Spleen (tissue), 11 donors: ENCODE measurements around the gene EFHD2. TPM values are rescaled to one million over a fixed set of nuclear protein-coding genes. Genes with fewer than 3 reads are reported as not detected.

Experiments
- DNase-seq: peaks from one replicate; pipeline ENCODE4 v3.0.0-alpha.2; 2020
- H3K27ac ChIP-seq, 8 donors: fragments of 200-600 bp; sonication (generic) in 7 of 8; 1 replicate in 4 of 8; 2 replicates in 4 of 8; pipeline versions ENCODE4 v1.5.0 to v1.8.0; 2016 to 2021; ENCODE audit warnings: inconsistent platforms in 4 of 8, mild to moderate bottlenecking in 4 of 8, moderate library complexity in 1 of 8
- H3K27me3 ChIP-seq, 7 donors: fragments of 200-600 bp; sonication (generic) in 6 of 7; replicated peaks in 1 of 7; 1 replicate in 4 of 7; 2 replicates in 3 of 7; pipeline versions ENCODE4 v1.5.0 to v1.8.0; 2016 to 2021; ENCODE audit warnings: inconsistent platforms in 3 of 7, mild to moderate bottlenecking in 1 of 7
- H3K36me3 ChIP-seq, 6 donors: fragments of 200-600 bp; sonication (generic) in 5 of 6; 1 replicate in 4 of 6; 2 replicates in 2 of 6; pipeline versions ENCODE4 v1.5.0 to v1.8.0; 2016 to 2021; ENCODE audit warnings: inconsistent platforms in 2 of 6
- H3K4me1 ChIP-seq, 6 donors: fragments of 200-600 bp; sonication (generic) in 5 of 6; 1 replicate in 3 of 6; 2 replicates in 3 of 6; pipeline versions ENCODE4 v1.5.0 to v1.8.0; 2016 to 2021; ENCODE audit warnings: inconsistent platforms in 3 of 6
- H3K4me3 ChIP-seq, 8 donors: fragments of 200-600 bp; sonication (generic) in 7 of 8; 1 replicate in 4 of 8; 2 replicates in 4 of 8; pipeline versions ENCODE4 v1.5.0 to v1.8.0; 2016 to 2021; ENCODE audit warnings: inconsistent platforms in 4 of 8, mild to moderate bottlenecking in 4 of 8, moderate library complexity in 2 of 8
- H3K9me3 ChIP-seq, 8 donors: fragments of 200-600 bp; sonication (generic) in 7 of 8; 1 replicate in 4 of 8; 2 replicates in 4 of 8; pipeline versions ENCODE4 v1.5.0 to v1.8.0; 2016 to 2021; ENCODE audit warnings: inconsistent platforms in 4 of 8
- POLR2A ChIP-seq, 3 donors: fragments of 450-650 bp; IDR thresholded peaks; one replicate each; pipeline ENCODE4 v1.5.1; 2017; ENCODE audit warnings: antibody characterized with exemption in 3 of 3, mild to moderate bottlenecking in 1 of 3
- POLR2AphosphoS5 ChIP-seq, 3 donors: sonication (generic); formaldehyde crosslinking; IDR thresholded peaks; one replicate each; pipeline ENCODE4 v1.5.1; 2017; ENCODE audit warnings: antibody characterized with exemption in 3 of 3
- WGBS, 5 donors: extraction: QIAGEN DNeasy Blood & Tissue Kit in 3 of 5; methylation state at CpG; one replicate each; pipeline versions ENCODE4 v1.1.5 to v1.1.7; 2013 to 2018; 5-methylcytosine and 5-hydroxymethylcytosine counted together
- intact Hi-C: fragments of 100-400 bp; cut with DNase I; formaldehyde crosslinking; loops from one replicate; pipeline ENCODE4 v1.15.0; 2023; ENCODE audit warnings: low total_unique reads
- polyA plus RNA-seq, 3 donors: library from polyadenylated mRNA; stranded (reverse); fragments of 200-250 nt; gene quantifications; one replicate each; pipeline ENCODE4 v1.2.1, GENCODE V29; 2013
- total RNA-seq, 7 donors: library from RNA; depleted of rRNA in 3 of 7; stranded (reverse); fragments of >200 nt in 3 of 7; fragmentation: NEBNext Ultra II Directional in 4 of 7; extraction: Animal tissue kit (Norgen Biotek cat#: 25700) in 4 of 7; gene quantifications; one replicate each; pipeline versions ENCODE4 v1.1.0 to v1.2.1, GENCODE V29; 2016 to 2021
- TF ChIP-seq, protein P1 (sequence below), 11 experiments: fragments of 200-600 bp in 7 of 11; fragments of 450-650 bp in 4 of 11; sonication (generic) in 4 of 11; IDR thresholded peaks in 8 of 11; conservative IDR thresholded peaks in 3 of 11; 1 replicate in 7 of 11; 2 replicates in 4 of 11; pipeline versions ENCODE4 v1.4.0 to v1.8.0; 2016 to 2021; ENCODE audit warnings: antibody characterized with exemption in 11 of 11, inconsistent platforms in 4 of 11, mild to moderate bottlenecking in 1 of 11
- donor health status: healthy with polysubstance abuse.
- donor health status: DM: no; HTN: no; CAD: no; lungs with moderate emphysema.
- donor health status: DM: no; HTN: no; CAD: no.
- donor health status: Bipolar disorder and iron deficiency.
- donor health status: healthy.
- donor health status: DM: no; HTN: no; CAD: no.
- donor health status: DM: yes; HTN: yes; CAD: no.

Gene EFHD2
- total and polyA plus RNA-seq, 10 donors = 81.8 to 226 (median 155) TPM

DNA sequence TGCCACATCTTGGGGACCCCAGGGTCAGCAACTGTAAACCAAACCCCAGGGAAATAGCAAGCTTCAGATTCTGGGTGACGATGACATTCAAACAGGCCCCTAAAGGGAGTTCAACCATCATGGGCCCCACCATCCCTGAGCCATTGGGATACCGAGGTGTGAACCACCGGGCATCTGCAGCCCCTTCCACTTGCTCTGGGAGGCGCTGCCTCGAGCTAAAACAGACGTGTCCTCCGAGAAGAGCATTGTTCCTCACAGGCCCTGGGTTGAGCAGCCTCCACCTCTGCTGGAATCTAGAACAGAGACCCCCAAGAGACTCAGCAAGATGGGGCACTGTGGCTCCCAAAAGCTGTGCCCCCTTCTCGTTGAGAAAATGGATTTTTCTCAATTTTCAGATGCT, 19.0 kb upstream of the EFHD2 start:
- no peaks in the 10 kb centered on the region for H3K36me3 ChIP-seq
- no peak for TF ChIP-seq POLR2AphosphoS5 (IDR thresholded peaks at IDR 0.05)
- H3K9me3 ChIP-seq = no peaks in the 10 kb centered on the region
- H3K4me3 ChIP-seq = no peak overlapping the region
- no peak overlapping the region for H3K27ac ChIP-seq
- no peak for DNase-seq
- peaks cover 0 to 23% (median 0%) of the 10 kb centered on the region in 7 donors for H3K27me3 ChIP-seq
- intact Hi-C loops = no loop called here
- 69 to 96% (median 85%) methylated on average over 2 to 8 of the region's 8 CpGs for WGBS, 5 donors
- H3K4me1 ChIP-seq = peaks cover 0 to 13% (median 11%) of the 10 kb centered on the region in 6 donors

DNA sequence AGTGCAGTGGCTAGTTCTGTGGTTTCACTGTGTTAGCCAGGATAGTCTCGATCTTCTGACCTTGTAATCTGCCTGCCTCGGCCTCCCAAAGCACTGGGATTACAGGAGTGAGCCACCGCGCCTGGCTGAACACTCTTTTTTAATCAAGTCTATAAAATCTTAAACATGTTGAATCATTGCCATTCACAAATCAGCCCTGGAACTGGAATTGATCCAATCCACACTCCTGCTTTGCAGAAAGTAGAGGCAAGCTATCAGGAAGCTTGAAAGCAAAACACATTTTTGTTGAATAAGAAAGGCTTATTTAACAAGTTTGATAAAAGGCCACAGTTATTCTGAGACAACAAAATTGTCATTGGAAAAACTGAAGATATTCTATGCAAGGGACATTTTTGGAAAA, 18.3 kb upstream of the EFHD2 start:
- intact Hi-C loops = no loop called here
- peaks cover 0 to 16% (median 0%) of the 10 kb centered on the region in 7 donors for H3K27me3 ChIP-seq
- no peaks in the 10 kb centered on the region for H3K36me3 ChIP-seq
- no peak overlapping the region for H3K4me3 ChIP-seq
- TF ChIP-seq, protein P1, sequence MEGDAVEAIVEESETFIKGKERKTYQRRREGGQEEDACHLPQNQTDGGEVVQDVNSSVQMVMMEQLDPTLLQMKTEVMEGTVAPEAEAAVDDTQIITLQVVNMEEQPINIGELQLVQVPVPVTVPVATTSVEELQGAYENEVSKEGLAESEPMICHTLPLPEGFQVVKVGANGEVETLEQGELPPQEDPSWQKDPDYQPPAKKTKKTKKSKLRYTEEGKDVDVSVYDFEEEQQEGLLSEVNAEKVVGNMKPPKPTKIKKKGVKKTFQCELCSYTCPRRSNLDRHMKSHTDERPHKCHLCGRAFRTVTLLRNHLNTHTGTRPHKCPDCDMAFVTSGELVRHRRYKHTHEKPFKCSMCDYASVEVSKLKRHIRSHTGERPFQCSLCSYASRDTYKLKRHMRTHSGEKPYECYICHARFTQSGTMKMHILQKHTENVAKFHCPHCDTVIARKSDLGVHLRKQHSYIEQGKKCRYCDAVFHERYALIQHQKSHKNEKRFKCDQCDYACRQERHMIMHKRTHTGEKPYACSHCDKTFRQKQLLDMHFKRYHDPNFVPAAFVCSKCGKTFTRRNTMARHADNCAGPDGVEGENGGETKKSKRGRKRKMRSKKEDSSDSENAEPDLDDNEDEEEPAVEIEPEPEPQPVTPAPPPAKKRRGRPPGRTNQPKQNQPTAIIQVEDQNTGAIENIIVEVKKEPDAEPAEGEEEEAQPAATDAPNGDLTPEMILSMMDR (IDR thresholded peaks at IDR 0.05 in 8 of 11, conservative IDR thresholded peaks at IDR 0.05 in 3 of 11) = no peak
- TF ChIP-seq POLR2A (IDR thresholded peaks at IDR 0.05) (no peak), POLR2AphosphoS5 (IDR thresholded peaks at IDR 0.05) (no peak)
- no peak overlapping the region for H3K27ac ChIP-seq
- H3K4me1 ChIP-seq = peaks cover 0 to 6% (median 4%) of the 10 kb centered on the region in 6 donors
- 87 to 92% (median 89%) methylated on average over 4 of the region's 4 CpGs for WGBS, 5 donors
- DNase-seq = no peak
- H3K9me3 ChIP-seq = no peaks in the 10 kb centered on the region

DNA sequence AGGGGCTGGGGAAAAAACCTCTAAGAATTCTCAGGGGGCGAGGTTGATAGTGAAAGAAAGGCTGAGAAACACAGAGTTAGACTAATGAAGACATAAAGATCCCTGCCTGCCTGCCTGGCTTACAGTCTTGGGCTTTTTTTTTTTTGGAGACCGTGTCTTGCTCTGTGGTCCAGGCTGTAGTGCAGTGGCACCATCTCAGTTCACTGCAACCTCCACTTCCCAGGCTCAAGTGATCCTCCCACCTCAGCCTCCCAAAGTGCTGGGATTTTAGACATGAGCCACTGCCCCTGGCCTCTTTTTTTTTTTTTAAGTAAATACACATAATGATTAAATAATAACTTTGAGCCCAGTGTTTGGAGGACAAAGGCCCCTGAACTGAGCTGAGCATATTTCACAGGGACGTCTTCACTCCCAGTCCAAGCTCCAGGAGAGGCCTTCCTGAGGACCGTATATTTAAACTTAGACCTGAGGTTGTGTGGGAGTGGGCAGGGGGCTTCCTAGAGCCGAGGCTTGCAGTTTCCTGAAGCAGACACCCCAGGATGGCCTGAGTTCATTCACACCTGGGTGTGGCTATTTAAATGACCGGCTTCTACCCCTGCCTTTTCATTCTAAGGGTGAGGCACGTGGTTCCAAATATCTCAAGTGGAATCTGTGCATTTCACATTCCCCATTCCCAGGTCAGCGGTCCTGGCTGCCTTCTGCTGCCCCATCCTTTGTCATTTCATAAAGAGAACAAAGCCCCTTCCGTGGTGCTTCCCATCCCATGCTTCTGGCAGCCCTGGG, 16.0 kb upstream of the EFHD2 start:
- intact Hi-C loops = no loop called here
- H3K4me1 ChIP-seq = no peaks in the 10 kb centered on the region
- H3K4me3 ChIP-seq = no peak overlapping the region
- TF ChIP-seq, protein P1 (IDR thresholded peaks at IDR 0.05 in 8 of 11, conservative IDR thresholded peaks at IDR 0.05 in 3 of 11) = no peak
- no peak for TF ChIP-seq POLR2A (IDR thresholded peaks at IDR 0.05)
- TF ChIP-seq POLR2AphosphoS5 (IDR thresholded peaks at IDR 0.05) = no peak
- WGBS, 5 donors = 75 to 84% (median 82%) methylated on average over 9 of the region's 9 CpGs
- H3K27me3 ChIP-seq = peaks cover 0 to 4% (median 0%) of the 10 kb centered on the region in 7 donors
- no peak overlapping the region for H3K27ac ChIP-seq
- H3K36me3 ChIP-seq = no peaks in the 10 kb centered on the region
- no peaks in the 10 kb centered on the region for H3K9me3 ChIP-seq
- DNase-seq = no peak

DNA sequence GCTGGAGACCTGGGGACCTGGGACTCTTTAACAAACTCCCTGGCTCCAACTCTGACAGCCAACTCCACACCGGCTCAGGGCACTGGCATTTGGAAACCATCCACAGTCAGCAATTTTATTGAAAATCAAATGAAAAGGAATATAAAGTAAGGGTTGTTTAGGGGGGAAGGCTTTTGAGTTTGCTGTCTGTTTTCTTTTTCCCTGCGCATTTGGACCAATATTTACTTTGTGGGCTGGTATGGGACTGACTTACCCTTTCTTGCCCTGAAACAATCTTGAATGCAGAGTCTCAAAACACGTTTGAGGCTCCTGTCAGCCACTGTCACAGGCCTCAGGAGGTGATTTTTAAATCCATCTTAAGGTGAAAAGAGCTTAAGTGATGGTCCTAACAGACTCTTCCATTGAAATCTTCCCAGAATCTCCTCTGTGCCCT, 15.4 kb upstream of the EFHD2 start:
- DNase-seq = no peak
- whole genome bisulfite sequencing, 5 donors = 76 to 84% (median 80%) methylated on average over 3 of the region's 3 CpGs
- intact Hi-C loops = no loop called here
- Histone ChIP-seq H3K4me1 (no peaks in the 10 kb centered on the region), H3K27ac (no peak overlapping the region), H3K36me3 (no peaks in the 10 kb centered on the region), H3K27me3 (no peaks in the 10 kb centered on the region), H3K4me3 (no peak overlapping the region), H3K9me3 (peaks cover 0 to 4% (median under 1%) of the 10 kb centered on the region in 8 donors)
- TF ChIP-seq POLR2A (IDR thresholded peaks at IDR 0.05) (no peak), POLR2AphosphoS5 (IDR thresholded peaks at IDR 0.05) (no peak)
- TF ChIP-seq, protein P1 (IDR thresholded peaks at IDR 0.05 in 8 of 11, conservative IDR thresholded peaks at IDR 0.05 in 3 of 11) = no peak
